Activated CD8-positive, alpha-beta memory T cell treated with anti-CD3 and anti-CD28 coated beads, Interleukin-2, amount 50 U/mL, for 24 hours (primary cell): ENCODE results near the gene TIMP2.
"Not testable (repeated sequence)": the region's sequence is repeated elsewhere in the genome, so short reads cannot be mapped to it uniquely, and the experiment has no call there.

ENCODE experiments used
- DNase-seq: peaks from one replicate; pipeline ENCODE4 v3.0.0-alpha.2; 2020; ENCODE audit errors: extremely low read depth

The TIMP2 gene

GRCh38 chr17:78905541-78905940 is 19.6 kb downstream of the TIMP2 start:
- no peak for DNase-seq

GRCh38 chr17:78905116-78905515 is 20.1 kb downstream of the TIMP2 start:
- no peak for DNase-seq

GRCh38 chr17:78904371-78904770 is 20.8 kb downstream of the TIMP2 start:
- no peak for DNase-seq

- no peak for DNase-seq
Observed at GRCh38 chr17:78903101-78903779, 21.9 kb downstream of the TIMP2 start, which contains the start of gene CEP295NL. Gene CEP295NL, minus strand, starts transcription at chr17:78903201. Its CDS starts 1,373 bp downstream, at chr17:78901828.

- DNase-seq: not testable (repeated sequence)
Observed at GRCh38 chr17:78902231-78902630, 23.0 kb downstream of the TIMP2 start.

GRCh38 chr17:78901806-78902205 is 23.4 kb downstream of the TIMP2 start:
- no peak for DNase-seq

- DNase-seq: no peak
Observed at GRCh38 chr17:78900816-78901215, 24.4 kb downstream of the TIMP2 start.

GRCh38 chr17:78899361-78900260 is 25.6 kb downstream of the TIMP2 start:
- DNase-seq: no peak

- DNase-seq: no peak
Observed at GRCh38 chr17:78898947-78899346, 26.2 kb downstream of the TIMP2 start.

GRCh38 chr17:78898075-78898836 is 26.9 kb downstream of the TIMP2 start:
- DNase-seq: no peak

GRCh38 chr17:78897664-78898047 is 27.5 kb downstream of the TIMP2 start:
- no peak for DNase-seq

- no peak for DNase-seq
Observed at GRCh38 chr17:78896834-78897663, 28.1 kb downstream of the TIMP2 start.

- DNase-seq: no peak
Observed at GRCh38 chr17:78896091-78896833, 28.9 kb downstream of the TIMP2 start.

- DNase-seq: no peak
Observed at GRCh38 chr17:78895322-78895721, 29.9 kb downstream of the TIMP2 start.

- no peak for DNase-seq
Observed at GRCh38 chr17:78893684-78894083, 31.5 kb downstream of the TIMP2 start.

GRCh38 chr17:78892936-78893379 is 32.2 kb downstream of the TIMP2 start:
- no peak for DNase-seq

- DNase-seq: no peak
Observed at GRCh38 chr17:78892520-78892919, 32.7 kb downstream of the TIMP2 start.

- no peak for DNase-seq
Observed at GRCh38 chr17:78892062-78892456, 33.1 kb downstream of the TIMP2 start.

- no peak for DNase-seq
Observed at GRCh38 chr17:78891406-78892061, 33.7 kb downstream of the TIMP2 start.

- DNase-seq: no peak
Observed at GRCh38 chr17:78890498-78890897, 34.7 kb downstream of the TIMP2 start.
